ENCODE results near the gene SEMA4F. TPM values are rescaled to one million over a fixed set of nuclear protein-coding genes. Genes with fewer than 3 reads are reported as not detected.

The SEMA4F gene
- polyA plus RNA-seq, 2 of the 4 experiments (the other 2 are of a cell fraction), result 8.5 to 9.3 TPM

GRCh38 chr2:74645344-74645743 is 8.7 kb upstream of the SEMA4F start:
- DNase-seq (ENCODE audit: low read depth in 1 of 2, low spot score in 1 of 2), result no peak
- Histone ChIP-seq H3K4me2 (no peak overlapping the region), H3K4me1 (no peaks in the 10 kb centered on the region), H3K9me3 (no peaks in the 10 kb centered on the region), H3K27ac (no peak overlapping the region), H3K4me3 (no peak overlapping the region)
- no peak; a peak in 1 of 6 replicates for ATAC-seq
- no peak for FAIRE-seq
- TF ChIP-seq ATOH8 (CRISPR knock-in tag; IDR thresholded peaks at IDR 0.05; ENCODE audit: low read depth) (no peak), ZNF302 (CRISPR knock-in tag; IDR thresholded peaks at IDR 0.05) (no peak), RFX5 (IDR thresholded peaks at IDR 0.05) (no peak), HDAC2 (IDR thresholded peaks at IDR 0.05) (no peak), CHD4 (IDR thresholded peaks at IDR 0.05; ENCODE audit: borderline replicate concordance) (no peak), NPAS2 (CRISPR knock-in tag; IDR thresholded peaks at IDR 0.05; ENCODE audit: borderline replicate concordance) (no peak), SMC3 (IDR thresholded peaks at IDR 0.05) (no peak), ZFP36 (IDR thresholded peaks at IDR 0.05; ENCODE audit: borderline replicate concordance, partially characterized antibody) (no peak), ESRRA (IDR thresholded peaks at IDR 0.05; ENCODE audit: borderline replicate concordance, low read length) (no peak), PBX3 (IDR thresholded peaks at IDR 0.05) (no peak), HOXA7 (CRISPR knock-in tag; IDR thresholded peaks at IDR 0.05) (no peak), USF2 (IDR thresholded peaks at IDR 0.05) (no peak), CEBPB (IDR thresholded peaks at IDR 0.05) (no peak), GATA3 (IDR thresholded peaks at IDR 0.05; ENCODE audit: borderline replicate concordance) (no peak), FOSL2 (IDR thresholded peaks at IDR 0.05) (no peak), FOSL2 (CRISPR knock-in tag; IDR thresholded peaks at IDR 0.05) (no peak), CBX2 (IDR thresholded peaks at IDR 0.05; ENCODE audit: borderline replicate concordance, low read depth) (no peak), SREBF2 (IDR thresholded peaks at IDR 0.05) (no peak), EHF (CRISPR knock-in tag; IDR thresholded peaks at IDR 0.05) (no peak)
- POLR2A ChIA-PET, result no interaction called here
- WGBS (ENCODE audit: missing lambda C conversion rate), result 69% methylated on average over 4 of the region's 4 CpGs
- CTCF ChIA-PET, result interaction anchor here (0.6 to 1.6 kb wide), 2 partner anchors 27 to 66 kb away, joined by 5 to 6 read pairs; no protein-coding TSS in a partner anchor

GRCh38 chr2:74646201-74646600 is 7.8 kb upstream of the SEMA4F start:
- Histone ChIP-seq H3K4me1 (no peaks in the 10 kb centered on the region), H3K4me3 (no peak overlapping the region), H3K4me2 (no peak overlapping the region), H3K9me3 (no peaks in the 10 kb centered on the region), H3K27ac (no peak overlapping the region)
- FAIRE-seq (no peak), ATAC-seq (peak; percentile 44 to 48; a peak in 3 of 6 replicates), DNase-seq (ENCODE audit: low read depth in 1 of 2, low spot score in 1 of 2) (no peak)
- CTCF ChIA-PET, result interaction anchor here (0.6 to 1.6 kb wide), 4 partner anchors 26 to 193 kb away, joined by 3 to 6 read pairs (median 4); no protein-coding TSS in a partner anchor
- POLR2A ChIA-PET, result no interaction called here
- TF ChIP-seq CBX2 (IDR thresholded peaks at IDR 0.05; ENCODE audit: borderline replicate concordance, low read depth), result no peak
- no peak for TF ChIP-seq KDM1A (IDR thresholded peaks at IDR 0.05; ENCODE audit: low read depth)
- TF ChIP-seq KDM5A (IDR thresholded peaks at IDR 0.05), result no peak
- TF ChIP-seq HMGXB4 (CRISPR knock-in tag; IDR thresholded peaks at IDR 0.05; ENCODE audit: borderline replicate concordance), result no peak
- no peak for TF ChIP-seq FOXS1 (CRISPR knock-in tag; IDR thresholded peaks at IDR 0.05)
- TF ChIP-seq USF2 (IDR thresholded peaks at IDR 0.05), result no peak
- TF ChIP-seq FOSB (CRISPR knock-in tag; IDR thresholded peaks at IDR 0.05), result no peak
- TF ChIP-seq HOXB13 (CRISPR knock-in tag; IDR thresholded peaks at IDR 0.05; ENCODE audit: low read depth), result no peak
- no peak for TF ChIP-seq MYC (IDR thresholded peaks at IDR 0.05; ENCODE audit: borderline replicate concordance, low read length)
- TF ChIP-seq MAX (IDR thresholded peaks at IDR 0.05), result no peak
- TF ChIP-seq POLR2AphosphoS2 (conservative IDR thresholded peaks at IDR 0.05; ENCODE audit: low read length), result no peak
- no peak for TF ChIP-seq MAZ (IDR thresholded peaks at IDR 0.05; ENCODE audit: borderline replicate concordance, low read depth, low read length)
- no peak for TF ChIP-seq ELK1 (IDR thresholded peaks at IDR 0.05; ENCODE audit: low read depth, low read length)
- WGBS (ENCODE audit: missing lambda C conversion rate), result 52% methylated on average over 2 of the region's 2 CpGs
